ENCODE data around the gene C1orf174.

C1orf174 gene

DNA sequence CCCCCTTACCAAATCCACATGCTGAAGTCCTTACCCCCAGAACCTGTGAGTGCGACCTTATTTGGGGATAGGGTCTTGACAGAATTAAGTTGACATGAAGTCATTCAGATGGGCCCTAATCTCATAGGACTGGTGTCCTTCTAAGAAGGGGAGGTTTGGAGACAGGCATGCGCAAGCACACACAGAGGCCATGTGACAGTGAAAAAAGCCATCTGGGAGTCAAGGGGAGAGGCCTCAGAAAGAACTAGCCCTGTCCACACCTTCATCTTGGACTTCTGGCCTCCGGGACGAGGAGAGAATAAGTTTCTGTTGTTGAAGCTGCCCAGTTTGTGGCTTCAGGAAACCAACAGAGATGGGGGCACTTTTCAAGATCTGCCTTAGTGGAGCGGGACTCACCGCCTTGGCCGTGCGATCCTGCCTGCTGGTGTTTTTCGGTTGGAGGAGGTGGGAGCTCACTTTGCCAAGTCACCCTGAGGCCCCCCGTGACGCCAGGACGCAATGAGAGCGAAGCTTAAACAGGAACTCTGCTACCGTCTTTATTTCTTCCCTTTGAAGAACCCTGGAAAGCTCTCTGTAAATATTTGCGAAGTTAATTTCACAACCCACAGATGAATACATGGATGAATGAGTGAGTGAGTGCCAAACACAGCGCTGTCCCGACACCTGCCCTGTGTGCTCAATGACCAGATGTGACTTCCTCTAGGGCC, 42.5 kb upstream of the C1orf174 start:
- H3K4me3 ChIP-seq (ENCODE audit: low read length): no peak overlapping the region
- H3F3A ChIP-seq (ENCODE audit: insufficient read depth, low read length): no peaks in the 10 kb centered on the region
- H3K27ac ChIP-seq (ENCODE audit: low read length): no peak overlapping the region
- no peaks in the 10 kb centered on the region for H3K36me3 ChIP-seq (replicated peaks; ENCODE audit: insufficient read depth, low read length)
- H3K9ac ChIP-seq (ENCODE audit: low read length): no peak overlapping the region
- no peaks in the 10 kb centered on the region for H3K9me2 ChIP-seq (replicated peaks; ENCODE audit: insufficient read depth, low read length)
- H2AFZ ChIP-seq (ENCODE audit: low read length): no peak overlapping the region
- DNase-seq: no peak
- no peaks in the 10 kb centered on the region for H3K4me1 ChIP-seq (ENCODE audit: low read length)
- no peaks in the 10 kb centered on the region for H3K79me2 ChIP-seq (ENCODE audit: low read length)
- H3K4me2 ChIP-seq (ENCODE audit: low read depth, low read length): no peak overlapping the region
- peaks cover 100% of the 10 kb centered on the region for H3K27me3 ChIP-seq (replicated peaks; ENCODE audit: insufficient read depth, low read length)
- no peaks in the 10 kb centered on the region for H3K9me3 ChIP-seq (replicated peaks; ENCODE audit: insufficient read depth, low read length)
- no peak for TF ChIP-seq CTCF (IDR thresholded peaks at IDR 0.05; ENCODE audit: low read length)
- no peaks in the 10 kb centered on the region for H4K20me1 ChIP-seq (ENCODE audit: insufficient read depth, low read length)

GRCh38 chr1:3940754-3941345, 40.8 kb upstream of the C1orf174 start:
- no peaks in the 10 kb centered on the region for H3F3A ChIP-seq (ENCODE audit: insufficient read depth, low read length)
- H3K4me3 ChIP-seq (ENCODE audit: low read length): no peak overlapping the region
- no peak overlapping the region for H3K27ac ChIP-seq (ENCODE audit: low read length)
- no peak overlapping the region for H3K4me2 ChIP-seq (ENCODE audit: low read depth, low read length)
- no peaks in the 10 kb centered on the region for H3K9me2 ChIP-seq (replicated peaks; ENCODE audit: insufficient read depth, low read length)
- no peak for DNase-seq
- H3K9me3 ChIP-seq (replicated peaks; ENCODE audit: insufficient read depth, low read length): no peaks in the 10 kb centered on the region
- peaks cover 92% of the 10 kb centered on the region for H3K27me3 ChIP-seq (replicated peaks; ENCODE audit: insufficient read depth, low read length)
- no peak overlapping the region for H2AFZ ChIP-seq (ENCODE audit: low read length)
- H3K36me3 ChIP-seq (replicated peaks; ENCODE audit: insufficient read depth, low read length): no peaks in the 10 kb centered on the region
- H3K9ac ChIP-seq (ENCODE audit: low read length): no peak overlapping the region
- H4K20me1 ChIP-seq (ENCODE audit: insufficient read depth, low read length): no peaks in the 10 kb centered on the region
- H3K79me2 ChIP-seq (ENCODE audit: low read length): no peaks in the 10 kb centered on the region
- TF ChIP-seq EZH2 (optimal IDR thresholded peaks at IDR 0.05; ENCODE audit: low read depth, low read length) (no peak), EZH2phosphoT487 (IDR thresholded peaks at IDR 0.05; ENCODE audit: low read length) (no peak), CTCF (IDR thresholded peaks at IDR 0.05; ENCODE audit: low read length) (no peak)
- no peaks in the 10 kb centered on the region for H3K4me1 ChIP-seq (ENCODE audit: low read length)

GRCh38 chr1:3940081-3940753, 40.1 kb upstream of the C1orf174 start:
- no peaks in the 10 kb centered on the region for H4K20me1 ChIP-seq (ENCODE audit: insufficient read depth, low read length)
- no peaks in the 10 kb centered on the region for H3K4me1 ChIP-seq (ENCODE audit: low read length)
- H3K79me2 ChIP-seq (ENCODE audit: low read length): no peaks in the 10 kb centered on the region
- TF ChIP-seq EZH2 (optimal IDR thresholded peaks at IDR 0.05; ENCODE audit: low read depth, low read length): no peak
- H3K9me2 ChIP-seq (replicated peaks; ENCODE audit: insufficient read depth, low read length): no peaks in the 10 kb centered on the region
- no peak overlapping the region for H3K9ac ChIP-seq (ENCODE audit: low read length)
- no peaks in the 10 kb centered on the region for H3F3A ChIP-seq (ENCODE audit: insufficient read depth, low read length)
- no peak overlapping the region for H3K4me2 ChIP-seq (ENCODE audit: low read depth, low read length)
- no peaks in the 10 kb centered on the region for H3K9me3 ChIP-seq (replicated peaks; ENCODE audit: insufficient read depth, low read length)
- H3K27ac ChIP-seq (ENCODE audit: low read length): no peak overlapping the region
- H3K27me3 ChIP-seq (replicated peaks; ENCODE audit: insufficient read depth, low read length): peaks cover 92% of the 10 kb centered on the region
- no peak for DNase-seq
- no peak overlapping the region for H3K4me3 ChIP-seq (ENCODE audit: low read length)
- H2AFZ ChIP-seq (ENCODE audit: low read length): no peak overlapping the region
- no peaks in the 10 kb centered on the region for H3K36me3 ChIP-seq (replicated peaks; ENCODE audit: insufficient read depth, low read length)

Data from MM.1S (cell line).